ENCODE data around the gene GET4.

DNA sequence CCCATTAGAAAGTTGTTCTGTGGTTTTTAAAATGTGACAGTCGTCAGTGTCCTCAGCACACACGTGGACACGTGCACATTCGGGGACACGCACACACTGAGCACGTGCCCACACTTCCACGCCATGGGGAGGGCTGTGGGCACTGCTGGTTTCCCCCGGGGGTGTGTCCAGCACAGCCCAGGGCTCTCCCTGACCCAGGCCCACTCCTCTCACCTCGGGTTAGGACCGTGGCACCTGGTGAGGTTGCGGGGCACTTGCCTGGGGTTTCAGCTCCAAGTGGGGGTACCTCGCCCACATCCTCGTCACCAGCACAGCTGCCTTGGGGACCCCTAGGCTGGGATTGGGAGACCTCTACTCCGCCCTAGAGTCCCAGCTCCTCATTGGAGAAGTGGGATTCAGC lies 20.7 kb downstream of the GET4 start:
- TF ChIP-seq POLR2AphosphoS5 (IDR thresholded peaks at IDR 0.05; ENCODE audit: insufficient read depth in 1 of 2, low read depth in 1 of 2) (no peak), POLR2A (IDR thresholded peaks at IDR 0.05) (no peak)
- TF ChIP-seq, protein P1, sequence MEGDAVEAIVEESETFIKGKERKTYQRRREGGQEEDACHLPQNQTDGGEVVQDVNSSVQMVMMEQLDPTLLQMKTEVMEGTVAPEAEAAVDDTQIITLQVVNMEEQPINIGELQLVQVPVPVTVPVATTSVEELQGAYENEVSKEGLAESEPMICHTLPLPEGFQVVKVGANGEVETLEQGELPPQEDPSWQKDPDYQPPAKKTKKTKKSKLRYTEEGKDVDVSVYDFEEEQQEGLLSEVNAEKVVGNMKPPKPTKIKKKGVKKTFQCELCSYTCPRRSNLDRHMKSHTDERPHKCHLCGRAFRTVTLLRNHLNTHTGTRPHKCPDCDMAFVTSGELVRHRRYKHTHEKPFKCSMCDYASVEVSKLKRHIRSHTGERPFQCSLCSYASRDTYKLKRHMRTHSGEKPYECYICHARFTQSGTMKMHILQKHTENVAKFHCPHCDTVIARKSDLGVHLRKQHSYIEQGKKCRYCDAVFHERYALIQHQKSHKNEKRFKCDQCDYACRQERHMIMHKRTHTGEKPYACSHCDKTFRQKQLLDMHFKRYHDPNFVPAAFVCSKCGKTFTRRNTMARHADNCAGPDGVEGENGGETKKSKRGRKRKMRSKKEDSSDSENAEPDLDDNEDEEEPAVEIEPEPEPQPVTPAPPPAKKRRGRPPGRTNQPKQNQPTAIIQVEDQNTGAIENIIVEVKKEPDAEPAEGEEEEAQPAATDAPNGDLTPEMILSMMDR (IDR thresholded peaks at IDR 0.05) = no peak
